Neural cell (in vitro differentiated cells): ENCODE measurements around the gene MAT2A. TPM values are rescaled to one million over a fixed set of nuclear protein-coding genes. Genes with fewer than 3 reads are reported as not detected.
"Not testable (repeated sequence)": the region's sequence is repeated elsewhere in the genome, so short reads cannot be mapped to it uniquely, and the experiment has no call there.

Source experiments
- H2AFZ ChIP-seq: fragments of 200-600, 300-800 bp; sonication (generic), shearing (Covaris generic); 2 replicates; pipeline ENCODE4 v1.6.0; 2014; ENCODE audit warnings: low read depth, mild to moderate bottlenecking, antibody characterized with exemption, low read length, moderate library complexity
- H3F3A ChIP-seq: fragments of 200-600 bp; shearing (Covaris generic); 2 replicates; pipeline ENCODE4 v1.6.1; 2016; ENCODE audit warnings: mild to moderate bottlenecking, moderate library complexity, mixed read lengths, antibody characterized with exemption, low read length; ENCODE audit not compliant: insufficient read depth, poor library complexity, severe bottlenecking
- H3K27ac ChIP-seq: fragments of 200-600, 300-800 bp; sonication (generic), shearing (Covaris generic); 2 replicates; pipeline ENCODE4 v1.5.1; 2014; ENCODE audit warnings: mild to moderate bottlenecking, low read length, moderate library complexity
- H3K27me3 ChIP-seq: fragments of 300-800, 200-600 bp; sonication (generic), shearing (Covaris generic); 2 replicates; pipeline ENCODE4 v1.6.0; 2014; ENCODE audit warnings: mild to moderate bottlenecking, low read depth, low read length, moderate library complexity; ENCODE audit not compliant: insufficient read depth
- H3K36me3 ChIP-seq: fragments of 300-800, 200-600 bp; sonication (generic), shearing (Covaris generic); 2 replicates; pipeline ENCODE4 v1.5.1; 2014; ENCODE audit warnings: mild to moderate bottlenecking, antibody characterized with exemption, low read length, moderate library complexity; ENCODE audit not compliant: insufficient read depth
- H3K4me2 ChIP-seq: fragments of 300-800, 200-600 bp; sonication (generic), shearing (Covaris generic); 2 replicates; pipeline ENCODE4 v1.6.0; 2014; ENCODE audit warnings: mild to moderate bottlenecking, low read length
- H3K4me3 ChIP-seq: fragments of 300-800, 200-600 bp; sonication (generic), shearing (Covaris generic); 2 replicates; pipeline ENCODE4 v1.5.1; 2014; ENCODE audit warnings: mild to moderate bottlenecking, low read length, moderate library complexity
- H3K79me2 ChIP-seq: fragments of 200-600 bp; shearing (Covaris generic); replicated peaks from 2 replicates; pipeline ENCODE4 v1.6.0; 2014; ENCODE audit warnings: mild to moderate bottlenecking, low read length, moderate library complexity; ENCODE audit not compliant: insufficient read depth
- H3K9ac ChIP-seq: fragments of 300-800, 200-600 bp; sonication (generic), shearing (Covaris generic); 2 replicates; pipeline ENCODE4 v1.6.1; 2016; ENCODE audit warnings: mild to moderate bottlenecking, low read length, mixed read lengths
- H3K9me2 ChIP-seq: fragments of 200-600 bp; shearing (Covaris generic); 2 replicates; pipeline ENCODE4 v1.6.1; 2016; ENCODE audit warnings: mild to moderate bottlenecking, low read length, mixed read lengths; ENCODE audit not compliant: insufficient read depth
- H3K9me3 ChIP-seq: fragments of 200-600, 300-800 bp; sonication (generic), shearing (Covaris generic); 2 replicates; pipeline ENCODE4 v1.6.1; 2016; ENCODE audit warnings: mild to moderate bottlenecking, mixed run types, low read length, moderate library complexity, mixed read lengths
- H4K20me1 ChIP-seq: fragments of 200-600 bp; shearing (Covaris generic); 2 replicates; pipeline ENCODE4 v1.6.1; 2016; ENCODE audit warnings: mild to moderate bottlenecking, mixed run types; ENCODE audit not compliant: insufficient read depth
- EP300 ChIP-seq: fragments of 450-650 bp; conservative IDR thresholded peaks from 2 replicates; pipeline ENCODE4 v1.6.1; 2014; ENCODE audit warnings: antibody characterized with exemption, mild to moderate bottlenecking, moderate library complexity; ENCODE audit not compliant: poor library complexity, severe bottlenecking
- EZH2 ChIP-seq: fragments of 200-600, 300-800 bp; shearing (Covaris generic), sonication (generic); IDR thresholded peaks from 2 replicates; pipeline ENCODE4 v1.6.1; 2014; ENCODE audit warnings: antibody characterized with exemption, low read length, borderline replicate concordance, mild to moderate bottlenecking; ENCODE audit not compliant: insufficient read depth, poor library complexity, severe bottlenecking
- MXI1 ChIP-seq: fragments of 450-650 bp; conservative IDR thresholded peaks from 2 replicates; pipeline ENCODE4 v1.6.1; 2014; ENCODE audit warnings: antibody characterized with exemption, mild to moderate bottlenecking; ENCODE audit not compliant: poor library complexity, severe bottlenecking
- POLR2AphosphoS5 ChIP-seq: IDR thresholded peaks from 2 replicates; pipeline ENCODE4 v1.6.1; 2012
- RAD21 ChIP-seq: fragments of 450-650 bp; conservative IDR thresholded peaks from 2 replicates; pipeline ENCODE4 v1.6.1; 2014; ENCODE audit warnings: antibody characterized with exemption, mild to moderate bottlenecking, moderate library complexity
- SMC3 ChIP-seq: fragments of 450-650 bp; conservative IDR thresholded peaks from 2 replicates; pipeline ENCODE4 v1.6.1; 2014; ENCODE audit warnings: antibody characterized with exemption, mild to moderate bottlenecking, moderate library complexity; ENCODE audit not compliant: poor library complexity
- TAF1 ChIP-seq: IDR thresholded peaks from 2 replicates; pipeline ENCODE4 v1.6.1; 2012; ENCODE audit warnings: low read depth
- polyA plus RNA-seq: library from polyadenylated mRNA; depleted of rRNA; stranded (reverse); fragments of >200 nt; gene quantifications from 2 replicates; pipeline ENCODE4 v1.2.3, GENCODE V29; 2014
- TF ChIP-seq, protein P1 (sequence below): IDR thresholded peaks from 2 replicates; pipeline ENCODE4 v1.6.1; 2012; ENCODE audit warnings: borderline replicate concordance
- TF ChIP-seq, protein P2 (sequence below): fragments of 450-650 bp; IDR thresholded peaks from 2 replicates; pipeline ENCODE4 v1.5.1; 2014; ENCODE audit warnings: antibody characterized with exemption, mild to moderate bottlenecking, moderate library complexity; ENCODE audit not compliant: poor library complexity, severe bottlenecking

Gene MAT2A
- polyA plus RNA-seq, 1 donor from 2014 or later, result 230 TPM

DNA sequence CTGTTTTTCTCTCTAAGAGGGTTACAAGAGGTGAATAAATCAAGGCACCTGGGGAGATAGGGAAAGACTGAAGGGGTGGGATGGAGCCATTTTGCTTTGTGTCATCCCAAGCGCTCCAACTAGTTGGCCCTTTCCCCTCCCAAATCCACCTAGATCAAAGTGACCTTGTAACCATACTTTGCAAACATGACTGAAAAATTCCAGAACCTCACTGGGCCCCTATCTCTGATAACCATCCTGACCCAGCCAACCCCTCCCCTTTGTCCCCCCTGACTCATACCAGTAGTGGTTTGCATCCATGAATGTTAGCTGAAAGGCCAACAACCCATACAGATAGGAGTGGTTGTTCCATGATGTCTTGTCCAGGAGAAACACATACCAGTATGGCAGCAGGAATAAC, 19.2 kb downstream of the MAT2A start:
- H3K4me3 ChIP-seq, result no peak overlapping the region
- peaks cover 8% of the 10 kb centered on the region for H3K36me3 ChIP-seq
- no peaks in the 10 kb centered on the region for H3K9me3 ChIP-seq
- TF ChIP-seq, protein P1, sequence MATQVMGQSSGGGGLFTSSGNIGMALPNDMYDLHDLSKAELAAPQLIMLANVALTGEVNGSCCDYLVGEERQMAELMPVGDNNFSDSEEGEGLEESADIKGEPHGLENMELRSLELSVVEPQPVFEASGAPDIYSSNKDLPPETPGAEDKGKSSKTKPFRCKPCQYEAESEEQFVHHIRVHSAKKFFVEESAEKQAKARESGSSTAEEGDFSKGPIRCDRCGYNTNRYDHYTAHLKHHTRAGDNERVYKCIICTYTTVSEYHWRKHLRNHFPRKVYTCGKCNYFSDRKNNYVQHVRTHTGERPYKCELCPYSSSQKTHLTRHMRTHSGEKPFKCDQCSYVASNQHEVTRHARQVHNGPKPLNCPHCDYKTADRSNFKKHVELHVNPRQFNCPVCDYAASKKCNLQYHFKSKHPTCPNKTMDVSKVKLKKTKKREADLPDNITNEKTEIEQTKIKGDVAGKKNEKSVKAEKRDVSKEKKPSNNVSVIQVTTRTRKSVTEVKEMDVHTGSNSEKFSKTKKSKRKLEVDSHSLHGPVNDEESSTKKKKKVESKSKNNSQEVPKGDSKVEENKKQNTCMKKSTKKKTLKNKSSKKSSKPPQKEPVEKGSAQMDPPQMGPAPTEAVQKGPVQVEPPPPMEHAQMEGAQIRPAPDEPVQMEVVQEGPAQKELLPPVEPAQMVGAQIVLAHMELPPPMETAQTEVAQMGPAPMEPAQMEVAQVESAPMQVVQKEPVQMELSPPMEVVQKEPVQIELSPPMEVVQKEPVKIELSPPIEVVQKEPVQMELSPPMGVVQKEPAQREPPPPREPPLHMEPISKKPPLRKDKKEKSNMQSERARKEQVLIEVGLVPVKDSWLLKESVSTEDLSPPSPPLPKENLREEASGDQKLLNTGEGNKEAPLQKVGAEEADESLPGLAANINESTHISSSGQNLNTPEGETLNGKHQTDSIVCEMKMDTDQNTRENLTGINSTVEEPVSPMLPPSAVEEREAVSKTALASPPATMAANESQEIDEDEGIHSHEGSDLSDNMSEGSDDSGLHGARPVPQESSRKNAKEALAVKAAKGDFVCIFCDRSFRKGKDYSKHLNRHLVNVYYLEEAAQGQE, result no peak
- TF ChIP-seq, protein P2, sequence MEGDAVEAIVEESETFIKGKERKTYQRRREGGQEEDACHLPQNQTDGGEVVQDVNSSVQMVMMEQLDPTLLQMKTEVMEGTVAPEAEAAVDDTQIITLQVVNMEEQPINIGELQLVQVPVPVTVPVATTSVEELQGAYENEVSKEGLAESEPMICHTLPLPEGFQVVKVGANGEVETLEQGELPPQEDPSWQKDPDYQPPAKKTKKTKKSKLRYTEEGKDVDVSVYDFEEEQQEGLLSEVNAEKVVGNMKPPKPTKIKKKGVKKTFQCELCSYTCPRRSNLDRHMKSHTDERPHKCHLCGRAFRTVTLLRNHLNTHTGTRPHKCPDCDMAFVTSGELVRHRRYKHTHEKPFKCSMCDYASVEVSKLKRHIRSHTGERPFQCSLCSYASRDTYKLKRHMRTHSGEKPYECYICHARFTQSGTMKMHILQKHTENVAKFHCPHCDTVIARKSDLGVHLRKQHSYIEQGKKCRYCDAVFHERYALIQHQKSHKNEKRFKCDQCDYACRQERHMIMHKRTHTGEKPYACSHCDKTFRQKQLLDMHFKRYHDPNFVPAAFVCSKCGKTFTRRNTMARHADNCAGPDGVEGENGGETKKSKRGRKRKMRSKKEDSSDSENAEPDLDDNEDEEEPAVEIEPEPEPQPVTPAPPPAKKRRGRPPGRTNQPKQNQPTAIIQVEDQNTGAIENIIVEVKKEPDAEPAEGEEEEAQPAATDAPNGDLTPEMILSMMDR, result no peak
- TF ChIP-seq EP300 (no peak), RAD21 (no peak), EZH2 (no peak), TAF1 (no peak), MXI1 (no peak), POLR2AphosphoS5 (no peak)
- no peak overlapping the region for H3K4me2 ChIP-seq
- no peaks in the 10 kb centered on the region for H3K27me3 ChIP-seq
- H3K9me2 ChIP-seq, result no peaks in the 10 kb centered on the region
- no peak overlapping the region for H2AFZ ChIP-seq
- H3K9ac ChIP-seq, result no peak overlapping the region
- H4K20me1 ChIP-seq, result no peaks in the 10 kb centered on the region
- peaks cover 18% of the 10 kb centered on the region for H3K79me2 ChIP-seq
- H3F3A ChIP-seq, result no peaks in the 10 kb centered on the region
- H3K27ac ChIP-seq, result no peak overlapping the region

DNA sequence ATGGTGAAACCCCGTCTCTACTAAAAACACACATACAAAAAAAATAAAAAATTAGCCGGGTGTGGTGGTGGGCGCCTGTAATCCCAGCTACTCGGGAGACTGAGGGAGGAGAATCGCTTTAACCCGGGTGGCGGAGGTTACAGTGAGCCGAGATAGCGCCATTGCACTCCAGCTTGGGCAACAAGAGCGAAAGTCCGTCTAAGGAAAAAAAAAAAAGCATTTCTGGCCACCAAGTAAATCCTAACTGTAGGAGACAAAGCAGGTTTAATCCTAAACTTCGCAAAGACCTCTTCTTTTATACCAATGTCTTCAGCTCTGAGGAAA, 21.4 kb downstream of the MAT2A start:
- Histone ChIP-seq H3K4me3 (peak overlapping the region; percentile 91), H3K79me2 (peaks cover 18% of the 10 kb centered on the region), H3K9ac (peak overlapping the region; percentile 81), H3K4me2 (peak overlapping the region; percentile 92)
- H4K20me1 ChIP-seq, H3K9me2 ChIP-seq, H3K36me3 ChIP-seq, H3K27ac ChIP-seq, H3F3A ChIP-seq, H3K27me3 ChIP-seq, H2AFZ ChIP-seq, H3K9me3 ChIP-seq: not testable (repeated sequence)

DNA sequence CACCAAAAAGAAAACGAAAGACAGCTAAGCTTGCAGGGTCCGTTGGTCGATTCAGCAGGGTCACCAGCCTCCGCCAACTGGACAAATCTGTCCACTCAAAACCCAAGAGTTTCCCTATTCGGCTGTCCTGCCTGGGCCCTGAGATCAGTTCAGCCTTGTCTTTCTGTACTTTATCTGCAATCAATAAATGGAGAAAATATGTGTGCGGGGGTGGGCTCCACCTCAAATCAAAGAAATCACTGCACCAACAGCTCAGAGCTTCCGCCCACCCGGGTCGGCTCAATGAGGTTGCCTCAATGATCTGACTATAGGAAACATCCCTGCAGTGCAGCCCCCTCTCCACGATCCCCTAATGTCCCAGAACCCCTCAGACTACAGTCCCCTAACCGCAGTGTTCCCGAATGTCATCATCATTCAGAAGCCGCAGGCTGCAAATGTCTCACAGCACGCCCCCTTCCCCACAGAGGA, 21.9 kb downstream of the MAT2A start:
- H4K20me1 ChIP-seq, result no peaks in the 10 kb centered on the region
- no peaks in the 10 kb centered on the region for H3K36me3 ChIP-seq
- H3K9me2 ChIP-seq, result no peaks in the 10 kb centered on the region
- peaks cover 18% of the 10 kb centered on the region for H3K79me2 ChIP-seq
- TF ChIP-seq MXI1 (no peak), POLR2AphosphoS5 (no peak), SMC3 (no peak), EP300 (no peak), EZH2 (no peak), RAD21 (no peak), TAF1 (no peak)
- TF ChIP-seq, protein P2, result no peak
- TF ChIP-seq, protein P1, result no peak
- peak overlapping the region; percentile 92 for H3K4me2 ChIP-seq
- H3F3A ChIP-seq, result no peaks in the 10 kb centered on the region
- H3K4me3 ChIP-seq, result peak overlapping the region; percentile 91
- no peaks in the 10 kb centered on the region for H3K27me3 ChIP-seq
- H3K27ac ChIP-seq, result peak overlapping the region; percentile 71
- peak overlapping the region; percentile 81 for H3K9ac ChIP-seq
- no peaks in the 10 kb centered on the region for H3K9me3 ChIP-seq
- peak overlapping the region; percentile 19 for H2AFZ ChIP-seq
